IMR-90 (cell line): Measurements from ENCODE around the gene CYS1. TPM values are rescaled to one million over a fixed set of nuclear protein-coding genes. Genes with fewer than 3 reads are reported as not detected.

Experiments used
- ATAC-seq: fragments of 200-7000 bp; cut with Tn5 transposase; 2 replicates; pipeline ENCODE4 v1.9.1; 2020; ENCODE audit warnings: low read depth, mild to moderate bottlenecking, moderate library complexity
- BruUV-seq: library from RNA; stranded (reverse); fragments of 400-500 nt; replicated peaks from 2 replicates; lab custom pipeline; 2021; lab: Mats Ljungman, UMichigan
- CTCF ChIA-PET: fragments of 300-600 bp; formaldehyde crosslinking; extraction: SDS; loops from one replicate; lab custom pipeline; 2021; ENCODE audit warnings: antibody characterized with exemption; lab: Yijun Ruan, JAX
- POLR2A ChIA-PET: fragments of 300-600 bp; sonication (Branson Sonifier 250); formaldehyde crosslinking; loops from one replicate; lab custom pipeline; 2022; ENCODE audit warnings: antibody characterized with exemption; ENCODE audit not compliant: unreplicated experiment; lab: Charles Lee
- DNase-seq: peaks from one replicate; pipeline ENCODE4 v3.0.0; 2013
- H2AFZ ChIP-seq: replicated peaks from 2 replicates; pipeline ENCODE3; 2013; ENCODE audit warnings: low read length, mild to moderate bottlenecking; ENCODE audit not compliant: poor library complexity
- H2AK5ac ChIP-seq: 2 replicates; pipeline ENCODE4 v1.6.1; 2013; ENCODE audit warnings: low read depth, low read length, inconsistent platforms
- H2AK9ac ChIP-seq: replicated peaks from 2 replicates; pipeline ENCODE3; 2013; ENCODE audit warnings: mild to moderate bottlenecking, low read depth, low read length, moderate library complexity; ENCODE audit not compliant: poor library complexity
- H2BK120ac ChIP-seq: 2 replicates; pipeline ENCODE4 v1.6.1; 2013; ENCODE audit warnings: low read depth, low read length, inconsistent platforms
- H2BK15ac ChIP-seq: 3 replicates; pipeline ENCODE4 v1.6.1; 2013; ENCODE audit warnings: low read depth, low read length, inconsistent platforms
- H2BK20ac ChIP-seq: 2 replicates; pipeline ENCODE4 v1.6.1; 2013; ENCODE audit warnings: low read depth, mild to moderate bottlenecking, inconsistent platforms, low read length, moderate library complexity
- H2BK5ac ChIP-seq: 2 replicates; pipeline ENCODE4 v1.6.1; 2013; ENCODE audit warnings: mild to moderate bottlenecking, low read depth, low read length, inconsistent platforms; ENCODE audit not compliant: poor library complexity, severe bottlenecking
- H3K14ac ChIP-seq: replicated peaks from 2 replicates; pipeline ENCODE4 v1.6.1; 2013; ENCODE audit warnings: low read depth, low read length, inconsistent platforms
- H3K18ac ChIP-seq: 2 replicates; pipeline ENCODE4 v1.6.1; 2013; ENCODE audit warnings: low read depth, low read length, control low read depth
- H3K23ac ChIP-seq: 2 replicates; pipeline ENCODE4 v1.6.1; 2013; ENCODE audit warnings: low read depth, low read length, inconsistent platforms
- H3K27ac ChIP-seq: 2 replicates; pipeline ENCODE4 v1.5.1; 2013; ENCODE audit warnings: mild to moderate bottlenecking, control low read depth, low read length; ENCODE audit not compliant: insufficient read depth
- H3K27me3 ChIP-seq: 2 replicates; pipeline ENCODE4 v1.6.1; 2013; ENCODE audit warnings: low read length; ENCODE audit not compliant: control insufficient read depth, insufficient read depth
- H3K36me3 ChIP-seq: 2 replicates; pipeline ENCODE4 v1.6.1; 2013; ENCODE audit warnings: low read length, mixed read lengths; ENCODE audit not compliant: control insufficient read depth, insufficient read depth
- H3K4ac ChIP-seq: 2 replicates; pipeline ENCODE4 v1.6.1; 2013; ENCODE audit warnings: low read depth, low read length, inconsistent platforms
- H3K4me1 ChIP-seq: 2 replicates; pipeline ENCODE4 v1.6.1; 2013; ENCODE audit warnings: low read length, mixed read lengths; ENCODE audit not compliant: control insufficient read depth, insufficient read depth
- H3K4me2 ChIP-seq: 2 replicates; pipeline ENCODE4 v1.6.1; 2013; ENCODE audit warnings: low read depth, mild to moderate bottlenecking, control low read depth, low read length, moderate library complexity
- H3K4me3 ChIP-seq: 2 replicates; pipeline ENCODE4 v1.5.1; 2013; ENCODE audit warnings: low read depth, mild to moderate bottlenecking, control low read depth, low read length, moderate library complexity; ENCODE audit not compliant: insufficient read depth
- H3K56ac ChIP-seq: 2 replicates; pipeline ENCODE4 v1.6.1; 2013; ENCODE audit warnings: low read length, inconsistent platforms; ENCODE audit not compliant: insufficient read depth; ENCODE audit errors: extremely low read depth
- H3K79me1 ChIP-seq, 2 experiments: 2 replicates each; pipeline ENCODE4 v1.6.1; 2013; ENCODE audit warnings: low read length in 2 of 2, inconsistent platforms in 1 of 2, low read depth in 1 of 2
- H3K9ac ChIP-seq: 2 replicates; pipeline ENCODE4 v1.6.1; 2013; ENCODE audit warnings: low read depth, low read length, control low read depth
- H3K9me1 ChIP-seq: 2 replicates; pipeline ENCODE4 v1.6.1; 2013; ENCODE audit warnings: low read length, inconsistent platforms; ENCODE audit not compliant: insufficient read depth
- H3K9me3 ChIP-seq: 2 replicates; pipeline ENCODE4 v1.6.1; 2013; ENCODE audit warnings: low read length; ENCODE audit not compliant: control insufficient read depth, insufficient read depth
- H4K20me1 ChIP-seq: 2 replicates; pipeline ENCODE4 v1.6.1; 2013; ENCODE audit warnings: low read length, inconsistent platforms; ENCODE audit not compliant: insufficient read depth
- H4K5ac ChIP-seq: 2 replicates; pipeline ENCODE4 v1.6.1; 2013; ENCODE audit warnings: mild to moderate bottlenecking, low read depth, low read length, control low read depth
- H4K8ac ChIP-seq, 2 experiments: 2 replicates each; pipeline ENCODE4 v1.6.1; 2013; ENCODE audit warnings: low read depth in 2 of 2, low read length in 2 of 2, control low read depth in 1 of 2, inconsistent platforms in 1 of 2
- H4K91ac ChIP-seq: 2 replicates; pipeline ENCODE4 v1.6.1; 2013; ENCODE audit warnings: low read depth, low read length, inconsistent platforms; ENCODE audit not compliant: insufficient read depth
- BHLHE40 ChIP-seq: fragments of 150-350 bp; IDR thresholded peaks from 2 replicates; pipeline ENCODE4 v1.6.1; 2016; ENCODE audit warnings: mild to moderate bottlenecking, low read depth, low read length
- CEBPB ChIP-seq: IDR thresholded peaks from 2 replicates; pipeline ENCODE4 v1.6.1; 2012; ENCODE audit warnings: low read depth, low read length, improper control_type of control experiment
- CHD1 ChIP-seq: IDR thresholded peaks from 2 replicates; pipeline ENCODE4 v1.6.1; 2012; ENCODE audit warnings: low read depth, low read length, improper control_type of control experiment
- FOS ChIP-seq: fragments of 150-350 bp; IDR thresholded peaks from 2 replicates; pipeline ENCODE4 v1.6.1; 2016; ENCODE audit warnings: low read depth, low read length
- MAZ ChIP-seq: IDR thresholded peaks from 2 replicates; pipeline ENCODE4 v1.6.1; 2012; ENCODE audit warnings: low read depth, mild to moderate bottlenecking, low read length, improper control_type of control experiment, moderate library complexity, borderline replicate concordance
- MXI1 ChIP-seq: IDR thresholded peaks from 2 replicates; pipeline ENCODE4 v1.6.1; 2012; ENCODE audit warnings: low read depth, mild to moderate bottlenecking, low read length, moderate library complexity, borderline replicate concordance
- NFE2L2 ChIP-seq: fragments of 150-350 bp; IDR thresholded peaks from 2 replicates; pipeline ENCODE4 v1.6.1; 2016; ENCODE audit warnings: low read depth, mild to moderate bottlenecking, low read length
- POLR2A ChIP-seq: IDR thresholded peaks from 2 replicates; pipeline ENCODE4 v1.6.1; 2012; ENCODE audit warnings: mild to moderate bottlenecking, low read depth, low read length
- RCOR1 ChIP-seq: IDR thresholded peaks from 2 replicates; pipeline ENCODE4 v1.6.1; 2012; ENCODE audit warnings: mild to moderate bottlenecking, low read length, improper control_type of control experiment; ENCODE audit not compliant: insufficient replicate concordance
- RFX5 ChIP-seq: IDR thresholded peaks from 2 replicates; pipeline ENCODE4 v1.8.0; 2012; ENCODE audit warnings: low read depth, mild to moderate bottlenecking, low read length, moderate library complexity
- SMC3 ChIP-seq: fragments of 150-350 bp; IDR thresholded peaks from 2 replicates; pipeline ENCODE4 v1.6.1; 2016; ENCODE audit warnings: low read depth, mild to moderate bottlenecking, antibody characterized with exemption, low read length, moderate library complexity
- WGBS, 2 experiments: methylation state at CpG; one replicate each; pipeline versions ENCODE4 v1.1.5 to v1.1.7; 2013; ENCODE audit warnings: missing lambda C conversion rate in 2 of 2; ENCODE audit not compliant: insufficient read length in 1 of 2; ENCODE audit errors: extremely low coverage in 2 of 2; 5-methylcytosine and 5-hydroxymethylcytosine counted together
- dilution Hi-C: fragments of 300-500 bp; cut with HindIII; formaldehyde crosslinking; loops from one replicate; pipeline ENCODE4 v1.14.3; 2018; ENCODE audit warnings: low sequenced_read_pairs; ENCODE audit not compliant: unreplicated experiment
- in situ Hi-C: fragments of 300-500 bp; cut with MboI; formaldehyde crosslinking; loops from 3 replicates; pipeline ENCODE4 v1.14.3; 2019; ENCODE audit warnings: low sequenced_read_pairs, inconsistent platforms, mixed read lengths
- intact Hi-C: fragments of 100-400 bp; cut with micrococcal nuclease; formaldehyde crosslinking; loops from 2 replicates; pipeline ENCODE4 v1.10.0; 2022
- polyA plus RNA-seq, 3 experiments: library from polyadenylated mRNA; depleted of rRNA; stranded (reverse); fragments of >200 nt; gene quantifications; 2 replicates each; pipeline ENCODE4 v1.2.3, GENCODE V29; 2012; ENCODE audit warnings: low replicate concordance in 1 of 3
- total RNA-seq: library from RNA; depleted of rRNA; stranded (reverse); fragments of >200 nt; gene quantifications from 2 replicates; pipeline ENCODE4 v1.2.3, GENCODE V29; 2012
- TF ChIP-seq, protein P1 (sequence below): conservative IDR thresholded peaks from 2 replicates; pipeline ENCODE4 v1.5.1; 2012; ENCODE audit warnings: mild to moderate bottlenecking, low read depth, low read length, improper control_type of control experiment
- TF ChIP-seq, protein P2 (sequence below): fragments of 150-350 bp; IDR thresholded peaks from 2 replicates; pipeline ENCODE4 v1.6.1; 2017; ENCODE audit warnings: mild to moderate bottlenecking, antibody characterized with exemption, low read length, low read depth
- TF ChIP-seq, protein P3 (sequence below): fragments of 150-350 bp; IDR thresholded peaks from 2 replicates; pipeline ENCODE4 v1.6.1; 2016; ENCODE audit warnings: low read depth, mild to moderate bottlenecking, low read length, moderate library complexity, borderline replicate concordance

CYS1 gene
- total and polyA plus RNA-seq, 2 of the 4 experiments (the other 2 are of a cell fraction) = under 0.01 to 0.12 TPM

- Histone ChIP-seq H3K56ac (no peak overlapping the region), H3K4me3 (no peak overlapping the region), H2AFZ (no peak overlapping the region), H3K4ac (no peak overlapping the region), H3K4me2 (no peak overlapping the region), H3K4me1 (peaks cover 1% of the 10 kb centered on the region; the same call in 1 of the 2 replicates), H3K36me3 (peaks cover 19% of the 10 kb centered on the region), H2AK9ac (peak overlapping the region; percentile 56), H2BK15ac (no peak overlapping the region), H4K91ac (no peak overlapping the region), H4K8ac (no peak overlapping the region), H2BK5ac (no peak overlapping the region), H3K14ac (no peak overlapping the region), H4K20me1 (peaks cover 6% of the 10 kb centered on the region; the same call in 1 of the 2 replicates), H3K9me1 (no peaks in the 10 kb centered on the region), H3K23ac (no peak overlapping the region), H3K27ac (no peak overlapping the region), H3K18ac (no peak overlapping the region), H2BK20ac (no peak overlapping the region), H3K9me3 (no peaks in the 10 kb centered on the region), H2AK5ac (peak overlapping the region; percentile 34; the same call in 1 of the 2 replicates), H2BK120ac (no peak overlapping the region), H4K5ac (no peak overlapping the region), H3K9ac (no peak overlapping the region), H3K27me3 (no peaks in the 10 kb centered on the region), H3K79me1 (peaks cover 4 to 8% of the 10 kb centered on the region in 2 experiments; a peak in 3 of 4 replicates)
- peak; percentile 62 for DNase-seq
- dilution Hi-C loops = no loop called here
- CTCF ChIA-PET = interaction anchor here (0.5 to 2.4 kb wide), 18 partner anchors 9 to 1536 kb away, joined by 3 to 12 read pairs (median 4); no protein-coding TSS in a partner anchor
- ATAC-seq = peak; percentile 46; the same call in 1 of the 2 replicates
- BruUV-seq = no TSS peak
- in situ Hi-C loops = loop anchor here (5.0 to 10.0 kb wide), 2 partner anchors 251 to 484 kb away; no protein-coding TSS in a partner anchor
- WGBS, 2 experiments = 80% methylated on average over 1 of the region's 10 CpGs; no CpG with 5 or more reads in 1 of the 2 experiments
- POLR2A ChIA-PET = interaction anchor here (0.6 kb wide), 1 partner anchor 557 kb away, joined by 6 read pairs; no protein-coding TSS in a partner anchor
- intact Hi-C loops = loop anchor here (1.0 to 10.0 kb wide), 3 partner anchors 104 to 249 kb away; no protein-coding TSS in a partner anchor
- no peak for TF ChIP-seq FOS
- TF ChIP-seq, protein P1, sequence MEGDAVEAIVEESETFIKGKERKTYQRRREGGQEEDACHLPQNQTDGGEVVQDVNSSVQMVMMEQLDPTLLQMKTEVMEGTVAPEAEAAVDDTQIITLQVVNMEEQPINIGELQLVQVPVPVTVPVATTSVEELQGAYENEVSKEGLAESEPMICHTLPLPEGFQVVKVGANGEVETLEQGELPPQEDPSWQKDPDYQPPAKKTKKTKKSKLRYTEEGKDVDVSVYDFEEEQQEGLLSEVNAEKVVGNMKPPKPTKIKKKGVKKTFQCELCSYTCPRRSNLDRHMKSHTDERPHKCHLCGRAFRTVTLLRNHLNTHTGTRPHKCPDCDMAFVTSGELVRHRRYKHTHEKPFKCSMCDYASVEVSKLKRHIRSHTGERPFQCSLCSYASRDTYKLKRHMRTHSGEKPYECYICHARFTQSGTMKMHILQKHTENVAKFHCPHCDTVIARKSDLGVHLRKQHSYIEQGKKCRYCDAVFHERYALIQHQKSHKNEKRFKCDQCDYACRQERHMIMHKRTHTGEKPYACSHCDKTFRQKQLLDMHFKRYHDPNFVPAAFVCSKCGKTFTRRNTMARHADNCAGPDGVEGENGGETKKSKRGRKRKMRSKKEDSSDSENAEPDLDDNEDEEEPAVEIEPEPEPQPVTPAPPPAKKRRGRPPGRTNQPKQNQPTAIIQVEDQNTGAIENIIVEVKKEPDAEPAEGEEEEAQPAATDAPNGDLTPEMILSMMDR = peak; percentile 85
- TF ChIP-seq BHLHE40 = no peak
- TF ChIP-seq MAZ = no peak
- no peak for TF ChIP-seq NFE2L2
- TF ChIP-seq RFX5 = no peak
- no peak for TF ChIP-seq POLR2A
- TF ChIP-seq CHD1 = no peak
- TF ChIP-seq MXI1 = no peak
- peak; percentile 90 for TF ChIP-seq SMC3
- TF ChIP-seq, protein P2, sequence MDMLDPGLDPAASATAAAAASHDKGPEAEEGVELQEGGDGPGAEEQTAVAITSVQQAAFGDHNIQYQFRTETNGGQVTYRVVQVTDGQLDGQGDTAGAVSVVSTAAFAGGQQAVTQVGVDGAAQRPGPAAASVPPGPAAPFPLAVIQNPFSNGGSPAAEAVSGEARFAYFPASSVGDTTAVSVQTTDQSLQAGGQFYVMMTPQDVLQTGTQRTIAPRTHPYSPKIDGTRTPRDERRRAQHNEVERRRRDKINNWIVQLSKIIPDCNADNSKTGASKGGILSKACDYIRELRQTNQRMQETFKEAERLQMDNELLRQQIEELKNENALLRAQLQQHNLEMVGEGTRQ = no peak
- TF ChIP-seq, protein P3, sequence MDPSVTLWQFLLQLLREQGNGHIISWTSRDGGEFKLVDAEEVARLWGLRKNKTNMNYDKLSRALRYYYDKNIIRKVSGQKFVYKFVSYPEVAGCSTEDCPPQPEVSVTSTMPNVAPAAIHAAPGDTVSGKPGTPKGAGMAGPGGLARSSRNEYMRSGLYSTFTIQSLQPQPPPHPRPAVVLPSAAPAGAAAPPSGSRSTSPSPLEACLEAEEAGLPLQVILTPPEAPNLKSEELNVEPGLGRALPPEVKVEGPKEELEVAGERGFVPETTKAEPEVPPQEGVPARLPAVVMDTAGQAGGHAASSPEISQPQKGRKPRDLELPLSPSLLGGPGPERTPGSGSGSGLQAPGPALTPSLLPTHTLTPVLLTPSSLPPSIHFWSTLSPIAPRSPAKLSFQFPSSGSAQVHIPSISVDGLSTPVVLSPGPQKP = no peak
- TF ChIP-seq CEBPB = no peak
- no peak for TF ChIP-seq RCOR1
These were observed 31.6 kb downstream of the CYS1 start for GRCh38 chr2:10048501-10049171.
